ENCODE results near the gene TFCP2L1. TPM values are rescaled to one million over a fixed set of nuclear protein-coding genes. Genes with fewer than 3 reads are reported as not detected.
"Not testable (repeated sequence)": the region's sequence is repeated elsewhere in the genome, so short reads cannot be mapped to it uniquely, and the experiment has no call there.

Gene TFCP2L1
- total and polyA plus RNA-seq, 11 donors, result 0.04 to 1.5 (median 0.17) TPM; not detected in 1

- intact Hi-C loops (cut with DNase I), result no loop called here
- ATAC-seq, result no peak
Measured at GRCh38 chr2:121309323-121309722, 24.3 kb upstream of the TFCP2L1 start.

GRCh38 chr2:121307048-121307447 is 22.0 kb upstream of the TFCP2L1 start:
- H3K27ac ChIP-seq, result no peak overlapping the region
- H3K4me3 ChIP-seq, result no peak overlapping the region
- 85 to 94% (median 92%) methylated on average over 2 of the region's 2 CpGs for WGBS, 4 donors
- no peaks in the 10 kb centered on the region for H3K4me1 ChIP-seq
- DNase-seq, result no peak
- peaks cover 0 to 8% (median 0%) of the 10 kb centered on the region in 12 donors for H3K9me3 ChIP-seq
- intact Hi-C loops (cut with DNase I), result no loop called here
- no peaks in the 10 kb centered on the region for H3K36me3 ChIP-seq
- no peak for TF ChIP-seq CTCF (IDR thresholded peaks at IDR 0.05)
- TF ChIP-seq POLR2A (IDR thresholded peaks at IDR 0.05), result no peak
- peaks cover 0 to 20% (median 3%) of the 10 kb centered on the region in 9 donors for H3K27me3 ChIP-seq
- no peak for ATAC-seq

More at GRCh38 chr2:121309323-121309722, 24.3 kb upstream of the TFCP2L1 start:
- H3K27me3 ChIP-seq, result peaks cover 0 to 11% (median 0%) of the 10 kb centered on the region in 9 donors
- no peaks in the 10 kb centered on the region for H3K36me3 ChIP-seq
- peaks cover 0 to 8% (median 0%) of the 10 kb centered on the region in 12 donors for H3K9me3 ChIP-seq
- H3K27ac ChIP-seq, result no peak overlapping the region
- TF ChIP-seq POLR2A (IDR thresholded peaks at IDR 0.05) (no peak), CTCF (IDR thresholded peaks at IDR 0.05) (no peak)
- DNase-seq, result no peak
- no peaks in the 10 kb centered on the region for H3K4me1 ChIP-seq
- no peak overlapping the region for H3K4me3 ChIP-seq

GRCh38 chr2:121304941-121305340 is 19.9 kb upstream of the TFCP2L1 start:
- no peaks in the 10 kb centered on the region for H3K36me3 ChIP-seq
- no peak for DNase-seq
- H3K27ac ChIP-seq, result no peak overlapping the region
- TF ChIP-seq POLR2A (IDR thresholded peaks at IDR 0.05) (no peak), CTCF (IDR thresholded peaks at IDR 0.05) (no peak)
- H3K4me1 ChIP-seq, result no peaks in the 10 kb centered on the region
- H3K9me3 ChIP-seq, result peaks cover 0 to 8% (median 0%) of the 10 kb centered on the region in 12 donors
- intact Hi-C loops (cut with DNase I), result no loop called here
- no peak overlapping the region for H3K4me3 ChIP-seq
- peaks cover 0 to 20% (median 3%) of the 10 kb centered on the region in 9 donors for H3K27me3 ChIP-seq
- ATAC-seq, result no peak
- 75 to 78% (median 78%) methylated on average over 2 of the region's 2 CpGs for WGBS, 4 donors

- Histone ChIP-seq H3K4me1 (no peaks in the 10 kb centered on the region), H3K36me3 (no peaks in the 10 kb centered on the region), H3K4me3 (no peak overlapping the region), H3K27me3 (peaks cover 0 to 20% (median 3%) of the 10 kb centered on the region in 9 donors), H3K9me3 (peaks cover 0 to 6% (median 0%) of the 10 kb centered on the region in 12 donors), H3K27ac (no peak overlapping the region)
- DNase-seq, result no peak
- TF ChIP-seq CTCF (IDR thresholded peaks at IDR 0.05), result no peak
- TF ChIP-seq POLR2A (IDR thresholded peaks at IDR 0.05), result no peak
- intact Hi-C loops (cut with DNase I), result no loop called here
- 34 to 100% (median 58%) methylated on average over 2 of the region's 2 CpGs for WGBS, 4 donors
- no peak for ATAC-seq
Measured at GRCh38 chr2:121303531-121304263, 18.7 kb upstream of the TFCP2L1 start.

GRCh38 chr2:121301190-121301589 is 16.2 kb upstream of the TFCP2L1 start:
- H3K27ac ChIP-seq; ATAC-seq; intact Hi-C loops (cut with DNase I); H3K4me3 ChIP-seq; DNase-seq; H3K9me3 ChIP-seq; H3K4me1 ChIP-seq; H3K36me3 ChIP-seq: not testable (repeated sequence)
- peaks cover 0 to 15% (median 3%) of the 10 kb centered on the region in 9 donors for H3K27me3 ChIP-seq
